Peyer's patch (tissue), 4 donors: ENCODE results near the gene TAF5. TPM values are rescaled to one million over a fixed set of nuclear protein-coding genes. Genes with fewer than 3 reads are reported as not detected.
"Not testable (repeated sequence)": the region's sequence is repeated elsewhere in the genome, so short reads cannot be mapped to it uniquely, and the experiment has no call there.

ENCODE experiments used
- DNase-seq, 3 donors: peaks; one replicate each; pipeline ENCODE4 v3.0.0-alpha.2; 2017 to 2019
- H3K27ac ChIP-seq, 4 donors: fragments of 200-600 bp; sonication (generic); one replicate each; pipeline ENCODE4 v1.5.1; 2016 to 2019
- H3K27me3 ChIP-seq, 2 donors: fragments of 200-600 bp; sonication (generic); one replicate each; pipeline ENCODE4 v1.5.1; 2019
- H3K36me3 ChIP-seq, 3 donors: fragments of 200-600 bp; sonication (generic); one replicate each; pipeline ENCODE4 v1.5.1; 2016 to 2019
- H3K4me1 ChIP-seq, 4 donors: fragments of 200-600 bp; sonication (generic); one replicate each; pipeline ENCODE4 v1.5.1; 2016 to 2019
- H3K4me3 ChIP-seq, 4 donors: fragments of 200-600 bp; sonication (generic); 1 replicate in 3 of 4; 2 replicates in 1 of 4; pipeline ENCODE4 v1.5.1; 2016 to 2019; ENCODE audit warnings: mild to moderate bottlenecking in 1 of 4
- H3K9me3 ChIP-seq, 4 donors: fragments of 200-600 bp; sonication (generic); one replicate each; pipeline ENCODE4 v1.5.1; 2016 to 2019; ENCODE audit warnings: mild to moderate bottlenecking in 1 of 4
- CTCF ChIP-seq, 6 experiments: fragments of 450-650 bp in 4 of 6; fragments of 200-600 bp in 2 of 6; sonication (generic) in 1 of 6; IDR thresholded peaks; one replicate each; pipeline ENCODE4 v1.5.1; 2017 to 2019; ENCODE audit warnings: antibody characterized with exemption in 6 of 6, mild to moderate bottlenecking in 3 of 6, moderate library complexity in 1 of 6
- POLR2A ChIP-seq, 2 donors: fragments of 450-650 bp; IDR thresholded peaks; one replicate each; pipeline ENCODE4 v1.5.1; 2017; ENCODE audit warnings: antibody characterized with exemption in 2 of 2, mild to moderate bottlenecking in 2 of 2, moderate library complexity in 2 of 2
- total RNA-seq, 4 donors: library from RNA; depleted of rRNA; stranded (reverse); fragments of >200 nt; gene quantifications; one replicate each; pipeline ENCODE4 v1.1.0, GENCODE V29; 2016

TAF5 gene
- total RNA-seq, 4 donors from 2014 or later: 3.6 to 7.0 (median 5.3) TPM

GRCh38 chr10:103396789-103397087, 29.0 kb downstream of the TAF5 start:
- no peaks in the 10 kb centered on the region for H3K27me3 ChIP-seq
- peak overlapping the region; percentile 66 to 87 (median 74) for H3K4me3 ChIP-seq
- TF ChIP-seq CTCF (IDR thresholded peaks at IDR 0.05) (no peak), POLR2A (IDR thresholded peaks at IDR 0.05) (no peak)
- H3K27ac ChIP-seq: peak overlapping the region; percentile 67 to 86 (median 82)
- DNase-seq: no peak
- H3K4me1 ChIP-seq: peaks cover 0 to 27% (median 9%) of the 10 kb centered on the region in 4 donors
- peaks cover 0 to 38% (median 0%) of the 10 kb centered on the region in 3 donors for H3K36me3 ChIP-seq
- H3K9me3 ChIP-seq: no peaks in the 10 kb centered on the region

- H3K9me3 ChIP-seq: no peaks in the 10 kb centered on the region
- no peaks in the 10 kb centered on the region for H3K27me3 ChIP-seq
- H3K27ac ChIP-seq: no peak overlapping the region
- DNase-seq: no peak
- peak overlapping the region; percentile 66 to 87 (median 74) for H3K4me3 ChIP-seq
- H3K36me3 ChIP-seq: peaks cover 0 to 39% (median 0%) of the 10 kb centered on the region in 3 donors
- peaks cover 0 to 27% (median 9%) of the 10 kb centered on the region in 4 donors for H3K4me1 ChIP-seq
- TF ChIP-seq POLR2A (IDR thresholded peaks at IDR 0.05) (no peak), CTCF (IDR thresholded peaks at IDR 0.05) (no peak)
Observed at GRCh38 chr10:103397191-103397825, 29.5 kb downstream of the TAF5 start.

- Histone ChIP-seq H3K27ac (no peak overlapping the region), H3K4me1 (no peaks in the 10 kb centered on the region), H3K9me3 (no peaks in the 10 kb centered on the region), H3K27me3 (no peaks in the 10 kb centered on the region), H3K36me3 (peaks cover 0 to 92% (median 0%) of the 10 kb centered on the region in 3 donors), H3K4me3 (no peak overlapping the region)
- TF ChIP-seq CTCF (IDR thresholded peaks at IDR 0.05) (no peak), POLR2A (IDR thresholded peaks at IDR 0.05) (no peak)
- DNase-seq: no peak
Observed at GRCh38 chr10:103413564-103413963, 45.8 kb downstream of the TAF5 start.

- DNase-seq: no peak
- Histone ChIP-seq H3K9me3 (no peaks in the 10 kb centered on the region), H3K4me1 (no peaks in the 10 kb centered on the region), H3K4me3 (no peak overlapping the region), H3K27ac (no peak overlapping the region), H3K27me3 (no peaks in the 10 kb centered on the region), H3K36me3 (peaks cover 0 to 94% (median 0%) of the 10 kb centered on the region in 3 donors)
- no peak for TF ChIP-seq CTCF (IDR thresholded peaks at IDR 0.05)
- no peak for TF ChIP-seq POLR2A (IDR thresholded peaks at IDR 0.05)
Observed at GRCh38 chr10:103415581-103415980, 47.8 kb downstream of the TAF5 start.

GRCh38 chr10:103416436-103417147, 48.8 kb downstream of the TAF5 start:
- peak in 2 of 3 donors; percentile 79 to 91 for DNase-seq
- H3K9me3 ChIP-seq: no peaks in the 10 kb centered on the region
- peaks cover 0 to 93% (median 0%) of the 10 kb centered on the region in 3 donors for H3K36me3 ChIP-seq
- H3K4me1 ChIP-seq: no peaks in the 10 kb centered on the region
- no peak overlapping the region for H3K4me3 ChIP-seq
- TF ChIP-seq CTCF (IDR thresholded peaks at IDR 0.05) (peak; percentile 48 to 76 (median 70)), POLR2A (IDR thresholded peaks at IDR 0.05) (no peak)
- H3K27me3 ChIP-seq: no peaks in the 10 kb centered on the region
- H3K27ac ChIP-seq: no peak overlapping the region

- not testable (repeated sequence) for H3K9me3 ChIP-seq, H3K4me1 ChIP-seq, DNase-seq, H3K27me3 ChIP-seq, H3K27ac ChIP-seq, H3K4me3 ChIP-seq
- H3K36me3 ChIP-seq: peaks cover 0 to 89% (median 0%) of the 10 kb centered on the region in 3 donors
Observed at GRCh38 chr10:103417148-103417469, 49.3 kb downstream of the TAF5 start.
